GM21737 (cell line): ENCODE measurements around the gene TERC.
"Not testable (repeated sequence)": the region's sequence is repeated elsewhere in the genome, so short reads cannot be mapped to it uniquely, and the experiment has no call there.

Source experiments
- ATAC-seq: cut with Tn5 transposase; IDR thresholded peaks from one replicate; pipeline ENCODE4 v1.9.1; 2021; ENCODE audit warnings: mild to moderate bottlenecking, moderate library complexity; ENCODE audit not compliant: unreplicated experiment

The TERC gene

DNA sequence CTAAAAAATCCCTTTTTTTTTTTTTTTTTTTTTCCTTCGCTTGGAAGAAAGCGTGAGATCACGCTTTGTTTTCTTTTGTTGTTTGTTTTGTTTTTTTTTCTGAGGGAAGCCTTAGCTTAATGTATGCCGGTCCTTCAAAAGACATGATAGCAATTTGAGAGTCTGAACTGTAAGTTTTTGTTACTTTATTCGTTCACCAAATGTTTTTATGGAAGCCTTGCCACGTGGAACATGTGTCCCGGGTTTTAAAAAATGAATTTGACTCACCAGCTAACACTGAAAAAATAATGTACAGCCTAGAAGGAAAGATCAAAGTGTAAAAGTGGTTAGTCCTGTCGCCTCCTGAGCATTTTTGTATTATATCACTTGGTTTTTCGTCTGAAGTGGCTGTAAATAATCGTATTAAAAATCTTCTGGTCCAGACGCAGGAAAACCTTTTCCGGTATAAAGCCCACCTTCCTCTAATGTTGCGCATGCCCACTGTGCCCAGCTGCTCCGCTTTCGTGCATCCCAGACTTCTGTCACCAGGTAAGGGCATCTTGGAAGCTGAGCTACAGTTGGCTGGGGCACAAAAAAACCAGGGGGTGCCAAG lies 7.5 kb upstream of the TERC start:
- peak; percentile 26 for ATAC-seq

DNA sequence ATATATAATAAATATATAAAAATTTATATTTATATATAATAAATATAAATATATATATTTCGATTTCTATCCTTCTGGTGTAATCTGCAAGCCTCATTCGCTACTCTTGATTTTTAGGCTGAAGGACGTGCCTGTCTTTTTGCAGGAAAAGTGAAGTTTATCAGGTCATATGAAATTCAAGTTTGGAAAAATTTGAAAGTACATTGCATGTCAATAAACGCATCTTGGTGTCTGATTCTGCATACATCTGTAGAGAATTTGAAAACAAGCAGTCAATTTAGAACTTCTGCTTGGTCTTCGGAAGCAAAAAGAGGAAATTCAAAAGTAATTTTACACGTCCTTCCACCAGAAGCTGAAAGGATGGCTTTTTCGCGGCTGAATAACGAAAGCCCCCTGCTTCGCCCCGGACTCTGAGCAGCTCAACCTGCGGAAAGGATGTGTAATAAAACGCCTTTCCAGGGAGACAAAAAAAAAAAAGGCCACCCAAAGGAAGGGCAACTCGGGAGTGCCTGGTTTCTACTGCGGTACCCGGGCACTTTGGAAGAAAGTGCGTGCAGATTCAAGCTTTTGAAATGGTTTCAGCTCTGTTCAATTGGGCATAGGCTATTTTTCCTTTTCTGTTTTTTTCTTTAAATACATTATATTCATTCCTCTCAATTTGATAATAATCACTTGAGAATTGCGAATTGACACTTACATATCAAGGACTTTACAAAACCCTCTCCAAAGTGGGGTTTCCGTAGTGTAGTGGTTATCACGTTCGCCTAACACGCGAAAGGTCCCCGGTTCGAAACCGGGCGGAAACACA lies 6.8 kb upstream of the TERC start:
- ATAC-seq: no peak

DNA sequence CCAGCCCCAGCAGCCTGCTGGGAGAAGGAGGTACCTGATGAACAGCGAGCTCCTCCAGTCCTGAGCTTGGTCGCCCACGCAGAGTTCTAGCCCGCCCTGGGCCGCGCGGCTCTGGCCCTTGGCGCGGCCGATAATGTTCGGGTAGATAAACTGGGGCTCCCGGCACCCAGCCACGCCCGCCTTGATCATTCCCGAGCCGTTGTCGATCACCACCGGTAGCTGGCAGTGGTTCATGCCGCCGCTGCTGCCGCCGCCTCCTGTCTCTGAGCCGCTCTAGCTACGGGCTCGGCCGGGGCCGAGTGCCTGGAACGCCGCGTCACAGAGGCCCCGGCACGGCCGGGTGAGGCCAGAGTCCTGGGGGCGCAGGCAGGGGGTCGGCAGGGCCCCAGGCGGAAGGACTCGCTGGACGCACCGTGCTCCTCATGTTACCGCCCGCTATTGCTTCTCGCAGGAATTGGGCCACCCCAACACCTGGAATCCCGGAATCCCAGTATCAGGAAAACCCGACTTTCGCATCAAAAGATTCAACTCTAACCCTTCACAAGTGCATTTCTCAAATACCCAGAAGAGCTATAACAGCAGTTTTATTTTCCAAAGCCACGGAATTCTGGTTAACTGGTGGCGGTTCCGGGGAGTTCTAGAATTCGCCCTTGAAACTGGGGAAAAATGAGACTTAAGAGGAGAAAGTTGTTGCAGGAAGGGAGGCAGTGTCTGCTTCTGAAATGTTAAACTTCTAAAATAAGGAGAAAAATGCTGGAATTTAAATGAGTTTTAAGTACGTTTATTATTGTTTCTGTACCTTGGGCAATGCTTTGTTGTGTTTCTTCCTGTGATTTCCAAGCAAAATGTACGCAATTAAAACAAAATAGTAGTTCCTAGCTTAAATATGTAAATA lies 4.7 kb upstream of the TERC start, which contains the start of gene ACTRT3:
Gene ACTRT3 (minus strand): TSS at position 275 of the 895 bp plus-strand sequence. CDS start 41 bp downstream, at position 234.
- peak; percentile 28 for ATAC-seq

DNA sequence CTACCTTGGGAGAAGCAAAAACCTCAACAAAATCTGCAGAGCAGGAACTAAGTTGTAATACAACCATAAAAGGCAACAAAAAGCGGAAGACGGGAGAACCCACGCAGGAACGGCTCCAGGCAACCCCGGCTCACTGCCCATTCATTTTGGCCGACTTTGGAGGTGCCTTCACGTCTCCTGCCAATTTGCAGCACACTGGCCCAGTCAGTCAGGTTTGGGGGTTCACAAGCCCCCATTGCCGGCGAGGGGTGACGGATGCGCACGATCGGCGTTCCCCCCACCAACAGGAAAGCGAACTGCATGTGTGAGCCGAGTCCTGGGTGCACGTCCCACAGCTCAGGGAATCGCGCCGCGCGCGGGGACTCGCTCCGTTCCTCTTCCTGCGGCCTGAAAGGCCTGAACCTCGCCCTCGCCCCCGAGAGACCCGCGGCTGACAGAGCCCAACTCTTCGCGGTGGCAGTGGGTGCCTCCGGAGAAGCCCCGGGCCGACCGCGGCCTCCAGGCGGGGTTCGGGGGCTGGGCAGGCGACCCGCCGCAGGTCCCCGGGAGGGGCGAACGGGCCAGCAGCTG lies 463 bp downstream of the TERC start:
- ATAC-seq: peak; percentile 22

DNA sequence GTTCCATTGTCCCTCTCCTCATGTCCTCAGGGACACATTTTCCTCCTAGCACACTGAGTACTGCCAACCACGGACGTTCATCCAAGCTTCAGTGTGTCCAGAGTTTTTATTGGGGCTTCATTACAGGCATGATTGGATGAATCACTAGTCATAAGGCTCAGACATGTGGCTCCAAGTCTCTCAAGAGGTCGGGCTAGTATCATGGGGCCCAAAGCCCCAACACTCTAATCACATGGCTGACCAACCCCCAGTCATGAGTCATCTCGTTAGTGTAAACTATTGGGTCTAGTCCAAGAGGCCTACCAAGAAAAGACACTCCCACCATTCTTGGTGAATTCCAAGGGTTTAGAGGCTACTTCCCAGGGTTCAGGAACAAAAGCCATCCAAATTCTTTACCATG lies 4.4 kb downstream of the TERC start:
- no peak for ATAC-seq

DNA sequence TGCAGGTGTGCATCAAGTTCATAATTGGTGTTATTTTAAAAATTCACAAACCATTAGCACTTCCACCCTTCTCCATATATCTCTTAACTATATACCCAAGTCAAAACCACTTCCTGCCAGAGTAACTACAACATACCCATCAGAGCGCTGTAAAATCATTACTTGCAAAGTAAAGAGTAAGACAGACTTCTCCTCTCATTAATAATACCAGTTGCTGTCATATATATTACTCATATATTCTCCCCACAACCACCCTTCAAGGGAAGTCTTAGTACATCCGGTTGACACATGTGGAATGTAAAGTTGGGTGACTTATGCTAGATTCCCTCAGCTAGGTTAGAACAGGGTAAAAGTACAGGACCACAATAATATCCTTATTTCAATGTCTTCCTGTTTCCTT lies 5.6 kb downstream of the TERC start:
- peak; percentile 57 for ATAC-seq

DNA sequence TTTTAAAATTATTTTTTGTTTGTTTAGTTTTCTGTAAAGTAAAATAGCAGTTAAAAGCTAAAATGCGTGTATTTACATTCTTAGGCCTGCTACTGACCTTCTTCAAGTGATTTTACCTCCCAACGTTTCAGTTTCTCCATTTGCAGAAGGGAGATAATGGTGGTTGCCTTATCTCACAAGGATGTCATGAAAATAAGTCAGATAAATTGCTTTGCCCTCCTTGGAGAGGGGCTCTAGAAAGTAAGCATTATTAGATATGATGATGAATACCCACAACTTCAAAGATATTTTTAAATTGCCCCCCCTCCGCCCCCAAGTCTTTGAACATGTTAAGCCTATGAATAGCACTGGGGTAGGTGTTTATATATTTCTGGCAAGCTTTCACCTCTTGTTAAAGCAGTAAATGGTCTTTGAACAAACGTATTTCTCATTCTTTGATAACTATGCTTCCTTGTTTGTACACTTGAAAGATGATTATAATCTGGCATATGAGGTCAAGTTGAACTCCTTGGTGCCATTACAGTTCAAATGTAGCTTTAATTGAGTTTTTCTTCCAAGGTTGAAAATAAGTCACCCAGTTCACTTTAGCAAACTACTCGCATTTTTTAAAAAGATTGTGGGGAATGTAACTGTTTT lies 6.4 kb downstream of the TERC start:
- no peak for ATAC-seq

DNA sequence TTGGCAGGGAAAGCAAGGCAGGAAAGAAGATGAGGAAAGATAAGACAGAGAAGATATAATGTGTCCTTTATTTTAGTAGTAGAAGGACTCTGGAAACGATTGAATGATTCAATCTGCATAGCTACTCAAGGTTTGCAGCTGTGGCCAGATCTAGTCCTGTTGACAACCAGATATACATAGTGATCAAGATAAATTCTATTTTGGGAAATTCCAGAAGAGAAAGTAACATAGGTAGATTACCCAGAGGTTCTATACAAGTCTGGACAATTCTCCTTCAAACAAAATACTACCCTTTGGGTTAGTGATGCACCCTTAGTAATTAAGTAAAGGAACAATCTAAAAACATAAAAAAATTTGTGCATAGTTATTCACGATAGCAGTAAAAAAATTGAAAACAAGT lies 9.4 kb downstream of the TERC start:
- no peak for ATAC-seq

DNA sequence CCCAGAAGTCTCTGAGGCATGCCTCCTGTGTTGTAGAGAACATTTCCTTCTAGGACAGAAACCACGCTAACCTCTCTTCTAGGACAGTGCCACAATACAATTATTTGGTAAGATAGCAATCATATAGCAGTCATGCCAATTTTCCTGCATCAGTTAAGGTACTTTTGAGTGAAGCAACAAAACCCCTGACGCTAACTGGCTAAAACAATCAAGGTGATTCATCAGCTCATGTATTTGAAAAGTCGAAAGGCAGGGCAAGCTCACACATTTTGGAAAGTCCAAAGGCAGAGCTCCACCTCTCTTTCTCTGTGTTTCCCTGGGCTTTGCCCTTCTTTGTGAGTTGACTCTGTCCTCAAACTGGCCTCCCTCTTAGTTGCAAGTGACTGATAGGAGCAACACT lies 10.1 kb downstream of the TERC start:
- no peak for ATAC-seq

DNA sequence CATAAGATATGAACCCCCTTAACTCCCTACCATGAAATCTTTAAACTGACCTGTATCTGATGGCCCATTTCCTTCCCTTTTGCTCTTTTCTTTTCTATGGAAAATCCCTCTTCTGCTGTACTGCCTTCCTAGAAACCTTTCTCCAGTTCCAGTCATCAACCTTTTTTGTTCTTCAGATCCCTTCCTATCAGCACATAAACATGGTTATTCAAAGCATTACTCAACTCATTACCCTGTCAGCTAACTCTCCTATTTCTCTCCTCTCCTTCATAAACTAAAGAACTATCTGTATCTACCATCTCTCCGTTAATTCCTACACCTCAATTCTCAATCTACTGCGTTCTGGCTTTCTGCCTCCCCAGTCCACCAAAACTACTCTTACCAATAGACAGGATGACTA lies 13.0 kb downstream of the TERC start:
- ATAC-seq: no peak

DNA sequence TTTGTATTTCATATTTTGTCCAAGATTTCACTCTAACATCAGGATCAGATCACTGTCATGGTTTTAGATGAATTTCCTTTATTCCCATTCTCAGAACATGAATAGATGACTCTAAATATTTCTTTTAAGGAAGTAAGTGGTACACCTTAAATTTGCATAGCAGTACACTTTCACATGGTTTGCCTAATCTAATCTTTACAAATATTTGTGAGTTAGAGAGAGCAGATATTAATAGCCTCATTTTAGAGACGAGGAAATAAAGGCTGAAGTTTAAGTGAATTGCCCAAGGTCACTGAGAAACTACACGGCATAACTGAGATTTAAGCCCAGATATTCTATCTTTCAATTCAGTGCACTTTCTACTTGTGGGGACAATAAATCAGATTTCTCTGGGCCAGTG lies 14.2 kb downstream of the TERC start:
- ATAC-seq: no peak

DNA sequence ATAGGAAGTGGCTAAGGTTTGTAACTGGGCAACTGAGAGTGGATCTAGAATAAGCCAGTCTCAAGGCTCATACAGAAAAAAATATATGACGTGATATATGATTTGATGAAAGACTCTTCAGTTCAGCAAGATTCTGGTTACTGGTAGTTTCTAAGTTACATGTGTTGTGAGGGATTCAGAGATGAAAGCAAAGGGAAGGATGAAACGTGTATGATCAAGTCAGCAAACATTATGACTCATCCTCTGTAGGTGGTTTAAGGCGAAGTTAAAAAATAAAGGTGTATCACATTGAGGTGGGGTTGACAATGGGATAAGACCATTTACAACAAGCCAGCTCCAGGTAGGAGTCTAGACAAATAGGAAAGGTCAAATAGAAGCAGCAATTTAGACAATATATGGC lies 16.2 kb downstream of the TERC start:
- no peak for ATAC-seq

DNA sequence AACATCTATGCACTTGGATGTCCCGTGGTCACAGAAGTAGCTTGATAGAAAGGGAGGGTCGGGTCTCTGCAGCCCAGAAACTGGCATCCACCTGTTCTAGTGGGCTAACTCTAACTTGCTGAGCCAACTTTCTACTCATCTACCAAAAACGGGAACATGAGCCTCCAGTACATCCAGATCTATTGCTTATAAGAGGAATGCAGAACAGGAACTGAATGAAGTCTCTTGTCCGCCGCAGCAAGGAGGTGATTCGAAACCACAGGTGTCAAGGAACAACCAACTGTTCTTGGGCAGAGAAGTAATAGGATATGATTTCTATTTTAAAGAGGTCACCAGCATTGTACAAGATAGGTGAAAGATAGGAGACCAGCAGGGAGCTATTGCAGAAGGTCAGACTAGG lies 17.9 kb downstream of the TERC start:
- ATAC-seq: no peak

DNA sequence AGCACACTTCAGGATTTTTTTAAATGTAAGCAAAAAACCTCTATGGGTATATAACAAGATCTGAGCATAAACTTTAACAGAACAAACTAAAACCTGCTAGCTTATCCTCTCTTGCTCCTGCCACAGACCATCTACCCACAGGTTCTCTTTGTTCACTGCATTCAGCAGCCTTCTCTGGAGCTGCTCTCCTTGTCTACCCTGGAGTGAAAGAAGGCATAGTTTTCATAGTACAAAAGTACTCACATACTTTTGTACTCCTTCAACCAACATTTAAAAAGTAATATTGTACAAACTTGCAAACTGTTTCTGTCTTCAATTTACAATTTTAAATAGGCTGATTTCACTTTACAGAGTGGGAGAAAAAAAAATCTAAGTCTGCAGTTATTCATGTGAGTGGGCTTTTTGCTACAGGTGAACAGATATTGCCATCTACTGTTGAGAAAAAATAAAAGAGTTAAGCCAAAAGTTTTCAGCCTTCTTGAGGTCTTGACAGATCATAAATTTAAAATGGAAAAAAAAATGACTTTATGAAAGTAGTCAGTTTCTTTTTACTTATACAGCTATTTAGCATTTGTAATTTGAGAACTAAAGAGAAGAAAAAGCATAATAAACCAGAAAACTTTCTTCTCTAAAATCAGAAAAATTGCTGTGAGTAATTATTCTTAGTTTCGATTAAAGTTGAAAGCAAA lies 20.4 kb downstream of the TERC start:
- ATAC-seq: no peak

DNA sequence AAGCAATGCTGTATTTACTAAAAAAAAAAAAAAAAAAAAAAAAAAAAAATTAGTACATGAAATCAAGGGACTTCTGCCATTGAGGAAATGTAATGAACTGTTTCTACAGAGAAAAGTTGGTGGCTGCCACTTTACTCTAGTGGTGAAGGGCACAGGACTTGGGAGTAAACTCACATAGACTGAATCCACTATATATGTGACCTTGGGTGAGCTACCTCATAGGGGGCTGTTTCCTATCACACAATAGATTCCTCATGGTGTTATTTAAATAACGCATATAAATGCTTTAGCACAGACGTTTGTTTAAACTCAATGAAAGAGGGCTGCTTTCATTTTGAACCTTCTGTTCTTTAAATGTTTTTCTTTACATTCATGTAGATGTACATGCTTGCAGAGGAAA lies 25.8 kb downstream of the TERC start:
- no peak for ATAC-seq

DNA sequence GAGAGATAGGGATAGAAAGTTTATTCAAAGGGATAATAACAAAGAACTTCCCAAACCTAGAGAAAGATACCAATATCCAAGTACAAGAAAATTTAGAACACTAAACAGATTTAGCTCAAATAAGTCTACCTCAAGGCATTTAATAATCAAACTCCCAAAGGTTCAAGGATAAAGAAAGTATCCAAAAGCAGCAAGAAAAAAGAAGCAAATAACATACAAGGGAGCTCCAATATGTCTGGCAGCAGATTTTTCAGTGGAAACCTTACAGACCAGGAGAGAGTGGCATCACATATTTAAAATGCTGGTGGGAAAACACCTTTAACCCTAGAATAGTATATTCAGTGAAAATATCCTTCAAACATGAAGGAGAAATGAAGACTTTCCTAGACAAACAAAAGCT lies 33.0 kb downstream of the TERC start:
- not testable (repeated sequence) for ATAC-seq

DNA sequence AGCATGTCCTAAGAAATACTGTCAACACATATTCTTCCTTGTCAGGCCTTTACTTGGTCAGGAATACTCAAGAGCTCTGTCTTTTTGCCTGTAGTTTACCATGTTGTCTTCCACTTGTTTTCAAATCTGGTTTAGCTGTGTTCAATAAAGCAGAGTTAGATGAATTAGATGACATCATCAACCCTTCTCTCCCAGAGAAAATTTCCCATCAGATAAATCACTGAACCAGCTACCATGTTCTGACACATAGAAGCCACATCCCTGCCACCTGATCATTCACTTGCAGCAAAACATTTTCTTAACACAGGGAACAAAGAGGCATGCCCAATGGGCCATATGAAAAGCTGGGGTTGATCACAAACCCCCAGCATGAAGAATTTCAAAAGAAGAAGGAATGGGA lies 42.1 kb downstream of the TERC start:
- no peak for ATAC-seq

DNA sequence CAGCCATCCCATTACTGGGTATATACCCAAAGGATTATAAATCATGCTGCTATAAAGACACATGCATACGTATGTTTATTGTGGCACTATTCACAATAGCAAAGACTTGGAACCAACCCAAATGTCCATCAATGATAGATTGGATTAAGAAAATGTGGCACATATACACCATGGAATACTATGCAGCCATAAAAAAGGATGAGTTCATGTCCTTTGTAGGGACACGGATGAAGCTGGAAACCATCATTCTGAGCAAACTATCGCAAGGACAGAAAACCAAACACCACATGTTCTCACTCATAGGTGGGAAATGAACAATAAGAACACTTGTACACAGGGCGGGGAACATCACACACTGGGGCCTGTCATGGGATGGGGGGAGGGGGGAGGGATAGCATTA lies 46.4 kb downstream of the TERC start:
- ATAC-seq: not testable (repeated sequence)
